Prostate gland (tissue), 2 donors: ENCODE data around the gene RGS17.

ENCODE experiments used
- POLR2AphosphoS5 ChIP-seq: sonication (generic); formaldehyde crosslinking; IDR thresholded peaks from one replicate; pipeline ENCODE4 v1.6.1; 2017; ENCODE audit warnings: antibody characterized with exemption
- TF ChIP-seq, protein P1 (sequence below), 4 experiments: fragments of 200-600 bp in 2 of 4; fragments of 450-650 bp in 2 of 4; sonication (generic) in 2 of 4; IDR thresholded peaks; 1 replicate in 3 of 4; 2 replicates in 1 of 4; pipeline ENCODE4 v1.5.1; 2016 to 2019; ENCODE audit warnings: antibody characterized with exemption in 4 of 4, mild to moderate bottlenecking in 2 of 4, moderate library complexity in 2 of 4

DNA sequence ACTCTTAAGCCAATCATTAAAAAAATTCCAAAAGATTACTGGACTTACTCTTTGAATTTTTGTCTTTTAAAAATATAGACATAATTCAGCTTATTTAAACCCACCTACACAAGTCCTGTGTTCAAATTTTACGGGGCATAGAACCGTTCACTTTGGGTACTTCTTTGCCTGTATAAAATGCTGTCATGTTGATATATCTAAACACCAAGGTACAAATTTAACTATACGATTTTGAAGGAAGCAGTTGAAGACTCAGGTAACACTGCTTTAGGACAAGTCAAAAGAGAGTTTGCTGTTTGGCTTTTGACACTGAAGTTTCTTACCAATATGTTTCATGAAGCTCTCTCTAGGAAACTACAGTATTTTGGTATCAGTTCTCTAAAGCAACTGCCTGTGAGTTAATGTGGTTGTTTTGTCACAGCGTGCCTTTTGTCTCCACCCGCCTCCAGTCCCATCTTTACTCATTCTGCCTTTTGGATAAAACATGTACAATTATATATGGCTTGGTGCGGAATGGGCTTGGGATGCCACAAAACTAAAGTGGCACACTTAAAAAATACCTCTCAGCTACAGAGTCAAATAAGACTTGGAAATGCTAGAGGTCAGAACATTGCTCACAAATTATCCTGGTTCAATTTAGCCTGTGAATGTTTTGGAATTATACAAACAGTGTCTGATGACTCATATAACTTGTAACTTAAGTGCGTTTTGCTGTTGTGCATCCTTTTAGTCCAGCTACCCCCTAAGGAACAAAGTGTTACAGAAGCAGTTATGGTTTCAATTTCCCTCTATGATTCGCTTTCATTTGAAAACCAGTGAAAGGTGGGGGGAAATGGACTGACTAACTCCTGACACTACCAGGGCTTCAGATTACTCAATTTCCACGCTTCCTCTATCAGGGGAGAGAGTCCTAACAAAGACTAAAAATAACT lies 38.7 kb downstream of the RGS17 start:
- TF ChIP-seq, protein P1, sequence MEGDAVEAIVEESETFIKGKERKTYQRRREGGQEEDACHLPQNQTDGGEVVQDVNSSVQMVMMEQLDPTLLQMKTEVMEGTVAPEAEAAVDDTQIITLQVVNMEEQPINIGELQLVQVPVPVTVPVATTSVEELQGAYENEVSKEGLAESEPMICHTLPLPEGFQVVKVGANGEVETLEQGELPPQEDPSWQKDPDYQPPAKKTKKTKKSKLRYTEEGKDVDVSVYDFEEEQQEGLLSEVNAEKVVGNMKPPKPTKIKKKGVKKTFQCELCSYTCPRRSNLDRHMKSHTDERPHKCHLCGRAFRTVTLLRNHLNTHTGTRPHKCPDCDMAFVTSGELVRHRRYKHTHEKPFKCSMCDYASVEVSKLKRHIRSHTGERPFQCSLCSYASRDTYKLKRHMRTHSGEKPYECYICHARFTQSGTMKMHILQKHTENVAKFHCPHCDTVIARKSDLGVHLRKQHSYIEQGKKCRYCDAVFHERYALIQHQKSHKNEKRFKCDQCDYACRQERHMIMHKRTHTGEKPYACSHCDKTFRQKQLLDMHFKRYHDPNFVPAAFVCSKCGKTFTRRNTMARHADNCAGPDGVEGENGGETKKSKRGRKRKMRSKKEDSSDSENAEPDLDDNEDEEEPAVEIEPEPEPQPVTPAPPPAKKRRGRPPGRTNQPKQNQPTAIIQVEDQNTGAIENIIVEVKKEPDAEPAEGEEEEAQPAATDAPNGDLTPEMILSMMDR (IDR thresholded peaks at IDR 0.05), result no peak
- TF ChIP-seq POLR2AphosphoS5, result no peak
